Breast epithelium (tissue), 4 donors: ENCODE measurements around the gene OR8J1. TPM values are rescaled to one million over a fixed set of nuclear protein-coding genes. Genes with fewer than 3 reads are reported as not detected.

Source experiments
- DNase-seq, 2 donors: peaks; one replicate each; pipeline ENCODE4 v3.0.0-alpha.2; 2019; ENCODE audit warnings: low spot score in 2 of 2
- H3K27ac ChIP-seq, 2 donors: fragments of 200-600 bp; sonication (generic) in 1 of 2; one replicate each; pipeline ENCODE4 v1.5.1; 2016 to 2019; ENCODE audit warnings: mild to moderate bottlenecking in 1 of 2
- H3K27me3 ChIP-seq, 2 donors: fragments of 200-600 bp; sonication (generic) in 1 of 2; one replicate each; pipeline versions ENCODE4 v1.5.1 to v1.6.0; 2017 to 2019; ENCODE audit warnings: control low read depth in 1 of 2, mild to moderate bottlenecking in 1 of 2
- H3K36me3 ChIP-seq: fragments of 200-600 bp; one replicate; pipeline ENCODE4 v1.5.1; 2019
- H3K4me1 ChIP-seq, 2 donors: fragments of 200-600 bp; sonication (generic); one replicate each; pipeline ENCODE4 v1.5.1; 2016 to 2019; ENCODE audit warnings: control low read depth in 1 of 2
- H3K4me3 ChIP-seq, 3 donors: fragments of 200-600 bp; sonication (generic); 1 replicate in 2 of 3; 2 replicates in 1 of 3; pipeline ENCODE4 v1.5.1; 2016 to 2019; ENCODE audit warnings: mild to moderate bottlenecking in 3 of 3, moderate library complexity in 2 of 3
- H3K9me3 ChIP-seq, 2 donors: fragments of 200-600 bp; sonication (generic) in 1 of 2; one replicate each; pipeline ENCODE4 v1.5.1; 2016 to 2019; ENCODE audit warnings: control low read depth in 1 of 2
- POLR2A ChIP-seq: fragments of 450-650 bp; IDR thresholded peaks from one replicate; pipeline ENCODE4 v1.6.1; 2016; ENCODE audit warnings: antibody characterized with exemption, mild to moderate bottlenecking, moderate library complexity
- POLR2AphosphoS5 ChIP-seq, 3 donors: sonication (generic); formaldehyde crosslinking; IDR thresholded peaks; one replicate each; pipeline ENCODE4 v1.6.1; 2017; ENCODE audit warnings: antibody characterized with exemption in 3 of 3
- intact Hi-C: fragments of 100-400 bp; cut with DNase I; formaldehyde crosslinking; loops from one replicate; pipeline ENCODE4 v1.15.1; 2023; ENCODE audit warnings: low total_unique reads
- total RNA-seq, 3 donors: library from RNA; depleted of rRNA; stranded (reverse); fragments of >200 nt; gene quantifications; one replicate each; pipeline ENCODE4 v1.1.0, GENCODE V29; 2016
- TF ChIP-seq, protein P1 (sequence below), 3 donors: fragments of 450-650 bp; IDR thresholded peaks; one replicate each; pipeline ENCODE4 v1.5.1; 2016 to 2017; ENCODE audit warnings: antibody characterized with exemption in 3 of 3, mild to moderate bottlenecking in 3 of 3, moderate library complexity in 3 of 3

The OR8J1 gene, protein sequence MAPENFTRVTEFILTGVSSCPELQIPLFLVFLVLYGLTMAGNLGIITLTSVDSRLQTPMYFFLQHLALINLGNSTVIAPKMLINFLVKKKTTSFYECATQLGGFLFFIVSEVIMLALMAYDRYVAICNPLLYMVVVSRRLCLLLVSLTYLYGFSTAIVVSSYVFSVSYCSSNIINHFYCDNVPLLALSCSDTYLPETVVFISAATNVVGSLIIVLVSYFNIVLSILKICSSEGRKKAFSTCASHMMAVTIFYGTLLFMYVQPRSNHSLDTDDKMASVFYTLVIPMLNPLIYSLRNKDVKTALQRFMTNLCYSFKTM
- total RNA-seq, result not detected

DNA sequence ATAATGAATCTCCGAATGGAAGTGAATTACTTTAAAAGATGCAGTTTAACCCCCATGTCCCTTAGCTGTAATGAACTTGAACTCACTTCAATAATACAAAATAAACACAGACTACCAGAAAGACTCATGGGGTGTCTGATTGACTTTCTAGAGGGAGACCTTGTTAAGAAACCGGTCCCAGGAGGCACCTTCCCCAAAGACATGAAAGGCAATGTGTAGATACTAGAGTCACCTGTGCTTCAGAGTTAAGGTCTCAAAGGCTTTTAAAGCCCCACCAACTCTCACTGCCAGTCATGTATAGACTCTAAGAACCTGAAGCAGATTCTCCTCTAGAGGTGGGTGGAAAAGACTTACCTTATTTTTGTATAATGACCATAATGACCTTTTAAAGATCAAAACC is at the start of gene OR8J1:
OR8J1 (plus strand) TSS at position 301 of the 400 bp plus-strand sequence. CDS start 5,956 bp downstream, outside the sequence.
- Histone ChIP-seq H3K4me1 (no peaks in the 10 kb centered on the region), H3K27ac (no peak within 1 kb of the TSS), H3K9me3 (no peaks in the 10 kb centered on the region), H3K4me3 (no peak within 1 kb of the TSS), H3K36me3 (no peaks in the 10 kb centered on the region), H3K27me3 (no peaks in the 10 kb centered on the region)
- intact Hi-C loops, result no loop called here
- TF ChIP-seq, protein P1, sequence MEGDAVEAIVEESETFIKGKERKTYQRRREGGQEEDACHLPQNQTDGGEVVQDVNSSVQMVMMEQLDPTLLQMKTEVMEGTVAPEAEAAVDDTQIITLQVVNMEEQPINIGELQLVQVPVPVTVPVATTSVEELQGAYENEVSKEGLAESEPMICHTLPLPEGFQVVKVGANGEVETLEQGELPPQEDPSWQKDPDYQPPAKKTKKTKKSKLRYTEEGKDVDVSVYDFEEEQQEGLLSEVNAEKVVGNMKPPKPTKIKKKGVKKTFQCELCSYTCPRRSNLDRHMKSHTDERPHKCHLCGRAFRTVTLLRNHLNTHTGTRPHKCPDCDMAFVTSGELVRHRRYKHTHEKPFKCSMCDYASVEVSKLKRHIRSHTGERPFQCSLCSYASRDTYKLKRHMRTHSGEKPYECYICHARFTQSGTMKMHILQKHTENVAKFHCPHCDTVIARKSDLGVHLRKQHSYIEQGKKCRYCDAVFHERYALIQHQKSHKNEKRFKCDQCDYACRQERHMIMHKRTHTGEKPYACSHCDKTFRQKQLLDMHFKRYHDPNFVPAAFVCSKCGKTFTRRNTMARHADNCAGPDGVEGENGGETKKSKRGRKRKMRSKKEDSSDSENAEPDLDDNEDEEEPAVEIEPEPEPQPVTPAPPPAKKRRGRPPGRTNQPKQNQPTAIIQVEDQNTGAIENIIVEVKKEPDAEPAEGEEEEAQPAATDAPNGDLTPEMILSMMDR (IDR thresholded peaks at IDR 0.05), result no peak
- TF ChIP-seq POLR2A, result no peak
- no peak for TF ChIP-seq POLR2AphosphoS5 (IDR thresholded peaks at IDR 0.05)
- no peak for DNase-seq

DNA sequence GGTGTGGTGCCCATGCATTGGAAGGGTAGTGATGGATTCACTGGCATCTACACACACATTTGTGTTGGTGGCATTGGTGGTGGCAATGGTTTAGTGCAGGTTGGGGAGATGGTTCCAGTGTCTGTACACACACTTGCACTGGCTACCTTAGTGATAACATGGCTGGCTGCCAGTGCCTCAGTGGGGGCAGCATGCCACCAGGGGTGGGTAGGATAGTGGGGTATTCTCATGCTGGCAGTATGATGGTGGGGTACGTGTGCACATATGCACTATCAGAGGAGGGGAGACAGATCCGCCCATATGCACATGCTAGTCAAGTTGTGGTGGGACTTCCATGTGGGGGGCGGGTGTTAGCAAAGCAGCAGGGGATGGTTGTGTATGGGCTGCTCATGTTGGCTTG is 46.3 kb upstream of the OR8J1 start:
- intact Hi-C loops, result no loop called here

DNA sequence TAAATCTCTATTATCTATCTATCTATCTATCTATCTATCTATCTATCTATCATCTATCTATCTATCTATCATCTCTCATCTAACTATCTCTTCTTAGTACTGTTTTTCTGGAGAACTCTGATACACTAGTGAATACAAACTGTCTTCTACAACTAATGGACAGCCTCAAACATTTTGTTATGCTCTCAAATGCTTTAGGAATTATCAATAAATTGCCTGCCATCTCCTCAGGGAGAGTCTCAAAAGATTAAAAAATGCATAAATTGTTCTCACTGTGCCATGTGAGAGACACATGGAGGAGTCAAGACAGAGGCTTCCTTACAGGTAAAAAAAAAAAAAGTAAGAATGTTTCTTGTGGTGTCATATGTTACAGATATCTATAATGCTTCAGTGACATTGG is 39.2 kb upstream of the OR8J1 start, which contains the start of gene OR8K3:
OR8K3 (plus strand) TSS at position 301 of the 400 bp plus-strand sequence. CDS start 3,163 bp downstream, outside the sequence.
- Histone ChIP-seq H3K36me3 (no peaks in the 10 kb centered on the region), H3K9me3 (no peaks in the 10 kb centered on the region), H3K27ac (no peak within 1 kb of the TSS), H3K4me1 (no peaks in the 10 kb centered on the region), H3K4me3 (no peak within 1 kb of the TSS), H3K27me3 (no peaks in the 10 kb centered on the region)
- intact Hi-C loops, result no loop called here
- DNase-seq, result no peak
- no peak for TF ChIP-seq POLR2AphosphoS5 (IDR thresholded peaks at IDR 0.05)
- TF ChIP-seq, protein P1 (IDR thresholded peaks at IDR 0.05), result no peak
- no peak for TF ChIP-seq POLR2A

More for the DNA sequence above, 46.3 kb upstream of the OR8J1 start:
- H3K27ac ChIP-seq, result no peak overlapping the region
- H3K4me1 ChIP-seq, result no peaks in the 10 kb centered on the region
- DNase-seq, result no peak
- peaks cover 0 to 18% of the 10 kb centered on the region in 2 donors for H3K9me3 ChIP-seq
- H3K27me3 ChIP-seq, result no peaks in the 10 kb centered on the region
- no peaks in the 10 kb centered on the region for H3K36me3 ChIP-seq
- no peak for TF ChIP-seq POLR2A
- TF ChIP-seq, protein P1 (IDR thresholded peaks at IDR 0.05), result no peak
- no peak for TF ChIP-seq POLR2AphosphoS5 (IDR thresholded peaks at IDR 0.05)
- no peak overlapping the region for H3K4me3 ChIP-seq

DNA sequence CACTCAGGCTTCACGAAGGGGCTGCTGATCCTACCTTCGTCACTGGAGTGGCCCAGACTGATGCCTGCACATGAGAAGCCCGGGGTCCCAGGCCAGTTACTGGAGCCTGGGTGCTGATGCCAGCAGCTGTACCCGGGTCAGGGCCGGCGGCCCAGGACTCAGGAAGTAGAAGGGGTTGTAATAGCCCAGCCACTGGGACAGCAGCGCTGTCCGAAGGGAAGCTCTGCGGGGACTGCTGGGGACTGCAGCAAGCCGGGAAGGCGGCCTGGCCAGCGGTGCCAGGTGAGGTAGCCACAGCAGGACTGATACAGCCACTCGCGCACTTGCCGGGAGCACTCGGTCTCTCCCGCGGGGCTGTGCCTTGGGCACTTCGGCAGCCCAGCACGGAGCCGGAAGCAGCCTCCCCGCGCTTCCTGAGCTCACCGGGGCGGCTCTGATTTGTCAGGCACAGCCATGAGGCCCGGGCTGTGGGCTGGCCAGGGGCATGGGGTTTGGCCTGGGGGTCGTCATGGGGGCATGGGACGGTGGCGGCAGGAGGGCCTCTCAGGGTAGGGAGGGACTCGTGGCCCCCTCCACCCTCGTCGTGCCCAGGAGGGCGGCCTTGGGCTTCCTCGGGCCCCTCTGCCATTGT is 22.1 kb upstream of the OR8J1 start:
- Histone ChIP-seq H3K4me3 (no peak overlapping the region), H3K9me3 (no peaks in the 10 kb centered on the region), H3K36me3 (no peaks in the 10 kb centered on the region), H3K4me1 (no peaks in the 10 kb centered on the region), H3K27me3 (no peaks in the 10 kb centered on the region), H3K27ac (no peak overlapping the region)
- intact Hi-C loops, result no loop called here
- TF ChIP-seq POLR2A (no peak), POLR2AphosphoS5 (IDR thresholded peaks at IDR 0.05) (no peak)
- TF ChIP-seq, protein P1 (IDR thresholded peaks at IDR 0.05), result no peak
- no peak for DNase-seq

DNA sequence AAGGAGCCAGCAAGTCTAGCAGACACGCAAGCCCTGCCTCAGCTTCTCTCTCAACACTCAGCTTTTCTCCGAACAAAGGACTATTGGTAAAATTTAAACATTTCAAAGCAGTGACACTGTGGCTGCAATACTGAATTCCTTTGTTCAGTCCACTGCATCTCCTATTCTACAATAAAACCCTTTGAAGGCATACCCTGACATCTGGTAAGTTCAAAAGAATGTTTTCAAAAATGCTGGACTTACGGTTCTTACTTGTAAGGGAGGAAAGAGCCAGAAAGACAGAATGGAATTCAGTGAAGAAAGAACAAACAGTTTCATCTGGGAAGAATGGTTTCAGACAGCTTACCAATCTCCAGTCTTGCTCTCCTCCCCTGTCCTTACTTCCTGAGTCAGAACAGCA is 20.9 kb upstream of the OR8J1 start:
- intact Hi-C loops, result no loop called here
- no peaks in the 10 kb centered on the region for H3K36me3 ChIP-seq
- no peak overlapping the region for H3K4me3 ChIP-seq
- no peak for DNase-seq
- H3K27me3 ChIP-seq, result no peaks in the 10 kb centered on the region
- H3K27ac ChIP-seq, result no peak overlapping the region
- H3K9me3 ChIP-seq, result no peaks in the 10 kb centered on the region
- TF ChIP-seq POLR2AphosphoS5 (IDR thresholded peaks at IDR 0.05), result no peak
- TF ChIP-seq POLR2A, result no peak
- TF ChIP-seq, protein P1 (IDR thresholded peaks at IDR 0.05), result no peak
- H3K4me1 ChIP-seq, result no peaks in the 10 kb centered on the region
